IMR-90 (cell line): ENCODE data around the gene PHACTR3.

ENCODE experiments used
- BHLHE40 ChIP-seq: fragments of 150-350 bp; IDR thresholded peaks from 2 replicates; pipeline ENCODE4 v1.6.1; 2016; ENCODE audit warnings: mild to moderate bottlenecking, low read depth, low read length
- CEBPB ChIP-seq: IDR thresholded peaks from 2 replicates; pipeline ENCODE4 v1.6.1; 2012; ENCODE audit warnings: low read depth, low read length, improper control_type of control experiment
- CHD1 ChIP-seq: IDR thresholded peaks from 2 replicates; pipeline ENCODE4 v1.6.1; 2012; ENCODE audit warnings: low read depth, low read length, improper control_type of control experiment
- CTCF ChIP-seq: conservative IDR thresholded peaks from 2 replicates; pipeline ENCODE4 v1.5.1; 2012; ENCODE audit warnings: mild to moderate bottlenecking, low read depth, low read length, improper control_type of control experiment
- ELK1 ChIP-seq: fragments of 150-350 bp; IDR thresholded peaks from 2 replicates; pipeline ENCODE4 v1.6.1; 2016; ENCODE audit warnings: low read depth, mild to moderate bottlenecking, low read length, moderate library complexity, borderline replicate concordance
- MAFK ChIP-seq: IDR thresholded peaks from 2 replicates; pipeline ENCODE4 v1.6.1; 2012; ENCODE audit warnings: low read depth, low read length, improper control_type of control experiment
- MAZ ChIP-seq: IDR thresholded peaks from 2 replicates; pipeline ENCODE4 v1.6.1; 2012; ENCODE audit warnings: low read depth, mild to moderate bottlenecking, low read length, improper control_type of control experiment, moderate library complexity, borderline replicate concordance
- MXI1 ChIP-seq: IDR thresholded peaks from 2 replicates; pipeline ENCODE4 v1.6.1; 2012; ENCODE audit warnings: low read depth, mild to moderate bottlenecking, low read length, moderate library complexity, borderline replicate concordance
- POLR2A ChIP-seq: IDR thresholded peaks from 2 replicates; pipeline ENCODE4 v1.6.1; 2012; ENCODE audit warnings: mild to moderate bottlenecking, low read depth, low read length
- RAD21 ChIP-seq: IDR thresholded peaks from 2 replicates; pipeline ENCODE4 v1.6.1; 2012; ENCODE audit warnings: low read length, improper control_type of control experiment
- RCOR1 ChIP-seq: IDR thresholded peaks from 2 replicates; pipeline ENCODE4 v1.6.1; 2012; ENCODE audit warnings: mild to moderate bottlenecking, low read length, improper control_type of control experiment; ENCODE audit not compliant: insufficient replicate concordance
- RFX5 ChIP-seq: IDR thresholded peaks from 2 replicates; pipeline ENCODE4 v1.8.0; 2012; ENCODE audit warnings: low read depth, mild to moderate bottlenecking, low read length, moderate library complexity
- SMC3 ChIP-seq: fragments of 150-350 bp; IDR thresholded peaks from 2 replicates; pipeline ENCODE4 v1.6.1; 2016; ENCODE audit warnings: low read depth, mild to moderate bottlenecking, antibody characterized with exemption, low read length, moderate library complexity
- USF2 ChIP-seq: fragments of 150-350 bp; IDR thresholded peaks from 2 replicates; pipeline ENCODE4 v1.6.1; 2017; ENCODE audit warnings: mild to moderate bottlenecking, antibody characterized with exemption, low read length, low read depth

- TF ChIP-seq CTCF (no peak), CEBPB (no peak), USF2 (no peak), POLR2A (no peak), RAD21 (no peak), BHLHE40 (no peak), MAZ (no peak), ELK1 (no peak), RFX5 (no peak), MAFK (no peak), RCOR1 (no peak), SMC3 (no peak), CHD1 (no peak), MXI1 (no peak)
Observed at GRCh38 chr20:59645761-59646171, 41.4 kb downstream of the PHACTR3 start.
